ENCODE results near the gene FAM50B.
A peak's percentile ranks its signal among the peaks of the same experiment; 100 is the strongest.

Gene FAM50B

GRCh38 chr6:3848925-3849605 lies at the start of gene FAM50B:
Gene FAM50B (plus strand): TSS chr6:3849373. CDS start chr6:3849812, 439 bp downstream.
- DNase-seq, result peak; percentile 94

- no peak for DNase-seq
Measured at GRCh38 chr6:3799719-3800118, 49.5 kb upstream of the FAM50B start.

- no peak for DNase-seq
Measured at GRCh38 chr6:3800850-3801591, 48.2 kb upstream of the FAM50B start.

GRCh38 chr6:3801960-3802359 lies 47.2 kb upstream of the FAM50B start:
- no peak for DNase-seq

GRCh38 chr6:3803627-3804468 lies 45.3 kb upstream of the FAM50B start:
- no peak for DNase-seq

GRCh38 chr6:3804964-3805363 lies 44.2 kb upstream of the FAM50B start:
- DNase-seq, result no peak

GRCh38 chr6:3805448-3806123 lies 43.6 kb upstream of the FAM50B start:
- DNase-seq, result no peak

- DNase-seq, result no peak
Measured at GRCh38 chr6:3806169-3806922, 42.8 kb upstream of the FAM50B start.

GRCh38 chr6:3808199-3808598 lies 41.0 kb upstream of the FAM50B start:
- DNase-seq, result no peak

GRCh38 chr6:3808759-3809514 lies 40.2 kb upstream of the FAM50B start:
- DNase-seq, result no peak

GRCh38 chr6:3809515-3809891 lies 39.7 kb upstream of the FAM50B start:
- no peak for DNase-seq

- DNase-seq, result no peak
Measured at GRCh38 chr6:3809982-3810381, 39.2 kb upstream of the FAM50B start.

- no peak for DNase-seq
Measured at GRCh38 chr6:3811191-3811590, 38.0 kb upstream of the FAM50B start.

GRCh38 chr6:3812596-3812995 lies 36.6 kb upstream of the FAM50B start:
- DNase-seq, result no peak

- DNase-seq, result peak; percentile 63
Measured at GRCh38 chr6:3813150-3813780, 35.9 kb upstream of the FAM50B start.

GRCh38 chr6:3813918-3814317 lies 35.3 kb upstream of the FAM50B start:
- DNase-seq, result no peak

GRCh38 chr6:3814539-3814938 lies 34.6 kb upstream of the FAM50B start:
- no peak for DNase-seq

- no peak for DNase-seq
Measured at GRCh38 chr6:3816251-3816650, 32.9 kb upstream of the FAM50B start.

- DNase-seq, result no peak
Measured at GRCh38 chr6:3819161-3820110, 29.7 kb upstream of the FAM50B start.

GRCh38 chr6:3820563-3820962 lies 28.6 kb upstream of the FAM50B start:
- DNase-seq, result no peak
